Osteoblast (primary cell): ENCODE measurements around the gene MRAP2. TPM values are rescaled to one million over a fixed set of nuclear protein-coding genes. Genes with fewer than 3 reads are reported as not detected.

Experiments
- DNase-seq: peaks from one replicate; pipeline ENCODE4 v3.0.0; 2011; ENCODE audit warnings: low spot score, mixed read lengths; ENCODE audit not compliant: insufficient read length; ENCODE audit errors: missing footprints
- H2AFZ ChIP-seq: 2 replicates; pipeline ENCODE4 v1.6.0; 2011; ENCODE audit warnings: mild to moderate bottlenecking, low read length
- H3K27ac ChIP-seq: 2 replicates; pipeline ENCODE4 v1.5.1; 2011; ENCODE audit warnings: mild to moderate bottlenecking, low read depth, low read length, moderate library complexity
- H3K27me3 ChIP-seq: 2 replicates; pipeline ENCODE4 v1.6.0; 2012; ENCODE audit warnings: mild to moderate bottlenecking, control low read depth, inconsistent platforms, low read length, moderate library complexity; ENCODE audit not compliant: insufficient read depth
- H3K36me3 ChIP-seq: 2 replicates; pipeline ENCODE4 v1.5.1; 2011; ENCODE audit warnings: mild to moderate bottlenecking, low read length, control low read depth, moderate library complexity; ENCODE audit not compliant: insufficient read depth
- H3K4me1 ChIP-seq: 2 replicates; pipeline ENCODE4 v1.5.1; 2011; ENCODE audit warnings: mild to moderate bottlenecking, low read length, control low read depth, moderate library complexity; ENCODE audit not compliant: insufficient read depth
- H3K4me2 ChIP-seq: 2 replicates; pipeline ENCODE4 v1.6.0; 2011; ENCODE audit warnings: mild to moderate bottlenecking, low read length; ENCODE audit not compliant: insufficient read depth
- H3K4me3 ChIP-seq: fragments of 200-600 bp; sonication (generic); 3 replicates; pipeline ENCODE4 v1.5.1; 2012; ENCODE audit warnings: mild to moderate bottlenecking, low read length, inconsistent platforms; ENCODE audit not compliant: insufficient read depth
- H3K79me2 ChIP-seq: 2 replicates; pipeline ENCODE4 v1.6.0; 2012; ENCODE audit warnings: mild to moderate bottlenecking, low read length, control low read depth, inconsistent platforms; ENCODE audit not compliant: insufficient read depth
- H3K9me3 ChIP-seq: 2 replicates; pipeline ENCODE4 v1.5.1; 2011; ENCODE audit warnings: low read depth, low read length, control low read depth
- H4K20me1 ChIP-seq: 2 replicates; pipeline ENCODE4 v1.6.0; 2012; ENCODE audit warnings: mild to moderate bottlenecking, low read length, control low read depth; ENCODE audit not compliant: insufficient read depth
- total RNA-seq: library from RNA; depleted of rRNA; stranded (reverse); fragments of >200 nt; gene quantifications from 2 replicates; pipeline ENCODE4 v1.2.3, GENCODE V29; 2012
- TF ChIP-seq, protein P1 (sequence below): IDR thresholded peaks from 2 replicates; pipeline ENCODE4 v1.5.1; 2011; ENCODE audit warnings: mild to moderate bottlenecking, low read depth, low read length, moderate library complexity; ENCODE audit errors: extremely low read depth

The MRAP2 gene
- total RNA-seq, 1 donor, result 5.1 TPM

DNA sequence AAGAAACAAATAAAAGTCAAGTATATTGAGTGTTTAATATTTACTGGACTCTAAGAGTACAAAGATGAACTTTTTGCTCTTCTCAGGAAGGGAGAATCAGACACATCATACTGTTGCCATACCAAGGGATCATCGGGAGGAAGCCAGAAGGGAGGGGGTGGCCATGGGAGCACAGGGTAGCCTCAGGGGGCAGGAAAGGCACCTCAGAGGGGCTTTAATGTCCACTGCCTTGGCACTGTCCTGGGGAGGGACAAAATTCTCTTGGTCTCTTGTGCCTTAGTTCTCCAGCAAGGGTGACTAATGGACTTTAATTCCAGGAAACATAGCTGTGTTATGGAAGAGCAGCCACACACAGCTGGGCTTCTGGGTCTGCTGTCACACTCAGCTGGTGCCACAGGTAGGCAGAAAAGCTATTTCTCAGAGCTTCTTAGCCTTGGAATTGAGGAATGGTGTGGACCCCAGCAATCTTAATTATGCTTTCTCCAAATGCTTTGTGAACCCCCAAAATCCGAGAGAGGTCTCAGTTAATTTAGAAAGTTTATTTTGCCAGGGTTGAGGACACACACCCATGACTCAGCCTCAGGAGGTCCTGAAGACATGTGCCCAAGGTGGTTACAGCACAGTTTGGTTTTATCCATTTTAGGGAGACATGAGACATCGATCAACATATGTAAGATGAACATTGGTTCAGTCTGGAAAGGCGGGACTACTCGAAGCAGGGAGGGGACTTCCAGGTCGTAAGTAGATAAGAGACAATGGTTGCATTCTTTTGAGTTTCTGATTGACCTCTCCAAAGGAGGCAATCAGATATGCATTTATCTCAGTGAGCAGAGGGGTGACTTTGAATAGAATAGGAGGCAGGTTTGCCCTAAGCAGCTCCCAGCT lies 53.2 kb downstream of the MRAP2 start:
- no peak overlapping the region for H3K27ac ChIP-seq
- H3K9me3 ChIP-seq, result no peaks in the 10 kb centered on the region
- H3K79me2 ChIP-seq, result no peaks in the 10 kb centered on the region
- TF ChIP-seq, protein P1, sequence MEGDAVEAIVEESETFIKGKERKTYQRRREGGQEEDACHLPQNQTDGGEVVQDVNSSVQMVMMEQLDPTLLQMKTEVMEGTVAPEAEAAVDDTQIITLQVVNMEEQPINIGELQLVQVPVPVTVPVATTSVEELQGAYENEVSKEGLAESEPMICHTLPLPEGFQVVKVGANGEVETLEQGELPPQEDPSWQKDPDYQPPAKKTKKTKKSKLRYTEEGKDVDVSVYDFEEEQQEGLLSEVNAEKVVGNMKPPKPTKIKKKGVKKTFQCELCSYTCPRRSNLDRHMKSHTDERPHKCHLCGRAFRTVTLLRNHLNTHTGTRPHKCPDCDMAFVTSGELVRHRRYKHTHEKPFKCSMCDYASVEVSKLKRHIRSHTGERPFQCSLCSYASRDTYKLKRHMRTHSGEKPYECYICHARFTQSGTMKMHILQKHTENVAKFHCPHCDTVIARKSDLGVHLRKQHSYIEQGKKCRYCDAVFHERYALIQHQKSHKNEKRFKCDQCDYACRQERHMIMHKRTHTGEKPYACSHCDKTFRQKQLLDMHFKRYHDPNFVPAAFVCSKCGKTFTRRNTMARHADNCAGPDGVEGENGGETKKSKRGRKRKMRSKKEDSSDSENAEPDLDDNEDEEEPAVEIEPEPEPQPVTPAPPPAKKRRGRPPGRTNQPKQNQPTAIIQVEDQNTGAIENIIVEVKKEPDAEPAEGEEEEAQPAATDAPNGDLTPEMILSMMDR, result no peak
- no peaks in the 10 kb centered on the region for H3K27me3 ChIP-seq
- H3K4me3 ChIP-seq, result no peak overlapping the region
- no peaks in the 10 kb centered on the region for H4K20me1 ChIP-seq
- H2AFZ ChIP-seq, result no peak overlapping the region
- DNase-seq, result no peak
- H3K36me3 ChIP-seq, result no peaks in the 10 kb centered on the region
- no peaks in the 10 kb centered on the region for H3K4me1 ChIP-seq
- H3K4me2 ChIP-seq, result no peak overlapping the region

DNA sequence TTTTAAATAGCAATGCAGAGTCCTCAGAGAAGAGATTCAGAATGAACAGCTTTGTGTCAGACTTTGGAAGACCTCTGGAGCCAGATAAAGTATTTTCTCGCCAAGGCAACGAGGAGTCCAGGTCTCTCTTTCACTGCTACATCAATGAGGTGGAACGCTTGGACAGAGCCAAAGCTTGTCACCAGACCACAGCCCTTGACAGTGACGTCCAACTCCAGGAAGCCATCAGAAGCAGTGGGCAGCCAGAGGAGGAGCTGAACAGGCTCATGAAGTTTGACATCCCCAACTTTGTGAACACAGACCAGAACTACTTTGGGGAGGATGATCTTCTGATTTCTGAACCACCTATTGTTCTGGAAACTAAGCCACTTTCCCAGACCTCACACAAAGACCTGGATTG lies 55.5 kb downstream of the MRAP2 start:
- no peak for DNase-seq

DNA sequence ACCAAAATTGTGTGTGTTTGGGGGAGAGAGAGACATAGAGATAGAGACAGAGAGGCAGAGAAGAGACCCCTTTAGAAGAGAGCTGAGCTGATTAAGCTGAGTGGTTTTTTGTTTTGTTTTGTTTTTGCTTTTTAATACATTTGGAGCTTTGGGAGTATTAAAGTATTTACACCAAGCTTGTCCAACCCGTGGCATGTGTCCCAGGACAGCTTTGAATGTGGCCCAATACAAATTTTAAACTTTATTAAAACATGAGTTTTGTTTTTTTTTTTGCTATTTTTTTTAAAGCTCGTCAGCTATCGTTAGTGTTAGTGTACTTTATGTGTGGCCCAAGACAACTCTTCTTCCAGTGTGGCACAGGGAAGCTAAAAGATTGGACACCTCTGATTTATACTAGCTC lies 56.0 kb downstream of the MRAP2 start:
- H3K4me2 ChIP-seq, result no peak overlapping the region
- no peak overlapping the region for H3K27ac ChIP-seq
- H3K36me3 ChIP-seq, result no peaks in the 10 kb centered on the region
- no peaks in the 10 kb centered on the region for H3K27me3 ChIP-seq
- peaks cover 2% of the 10 kb centered on the region for H3K9me3 ChIP-seq
- no peak overlapping the region for H2AFZ ChIP-seq
- DNase-seq, result no peak
- no peaks in the 10 kb centered on the region for H3K4me1 ChIP-seq
- TF ChIP-seq, protein P1, result no peak
- H3K79me2 ChIP-seq, result no peaks in the 10 kb centered on the region
- H4K20me1 ChIP-seq, result no peaks in the 10 kb centered on the region
- no peak overlapping the region for H3K4me3 ChIP-seq

More for the DNA sequence above, 55.5 kb downstream of the MRAP2 start:
- no peaks in the 10 kb centered on the region for H3K79me2 ChIP-seq
- H3K4me2 ChIP-seq, result no peak overlapping the region
- no peaks in the 10 kb centered on the region for H4K20me1 ChIP-seq
- no peak overlapping the region for H3K4me3 ChIP-seq
- TF ChIP-seq, protein P1, result no peak
- no peaks in the 10 kb centered on the region for H3K27me3 ChIP-seq
- no peaks in the 10 kb centered on the region for H3K36me3 ChIP-seq
- H3K9me3 ChIP-seq, result peaks cover 2% of the 10 kb centered on the region
- H2AFZ ChIP-seq, result no peak overlapping the region
- H3K4me1 ChIP-seq, result no peaks in the 10 kb centered on the region
- no peak overlapping the region for H3K27ac ChIP-seq
